ENCODE measurements around the gene SYNC.

SYNC gene

GRCh38 chr1:32684167-32684811 lies 18.3 kb downstream of the SYNC start:
- TF ChIP-seq PPARA (CRISPR knock-in tag; IDR thresholded peaks at IDR 0.05; ENCODE audit: borderline replicate concordance) = no peak
- no peak for TF ChIP-seq PATZ1 (CRISPR knock-in tag; IDR thresholded peaks at IDR 0.05; ENCODE audit: borderline replicate concordance)
- TF ChIP-seq TCF4 (CRISPR knock-in tag; IDR thresholded peaks at IDR 0.05; ENCODE audit: borderline replicate concordance) = no peak
- no peak for TF ChIP-seq CSDC2 (CRISPR knock-in tag; IDR thresholded peaks at IDR 0.05)
- TF ChIP-seq SNAI2 (CRISPR knock-in tag; IDR thresholded peaks at IDR 0.05) = no peak
- TF ChIP-seq ESRRG (CRISPR knock-in tag; IDR thresholded peaks at IDR 0.05) = no peak
- TF ChIP-seq ZFP30 (CRISPR knock-in tag; IDR thresholded peaks at IDR 0.05) = no peak
- TF ChIP-seq BACH2 (CRISPR knock-in tag; IDR thresholded peaks at IDR 0.05; ENCODE audit: borderline replicate concordance) = no peak
- no peak for TF ChIP-seq ZNF70 (CRISPR knock-in tag; IDR thresholded peaks at IDR 0.05)
- TF ChIP-seq, protein P1, sequence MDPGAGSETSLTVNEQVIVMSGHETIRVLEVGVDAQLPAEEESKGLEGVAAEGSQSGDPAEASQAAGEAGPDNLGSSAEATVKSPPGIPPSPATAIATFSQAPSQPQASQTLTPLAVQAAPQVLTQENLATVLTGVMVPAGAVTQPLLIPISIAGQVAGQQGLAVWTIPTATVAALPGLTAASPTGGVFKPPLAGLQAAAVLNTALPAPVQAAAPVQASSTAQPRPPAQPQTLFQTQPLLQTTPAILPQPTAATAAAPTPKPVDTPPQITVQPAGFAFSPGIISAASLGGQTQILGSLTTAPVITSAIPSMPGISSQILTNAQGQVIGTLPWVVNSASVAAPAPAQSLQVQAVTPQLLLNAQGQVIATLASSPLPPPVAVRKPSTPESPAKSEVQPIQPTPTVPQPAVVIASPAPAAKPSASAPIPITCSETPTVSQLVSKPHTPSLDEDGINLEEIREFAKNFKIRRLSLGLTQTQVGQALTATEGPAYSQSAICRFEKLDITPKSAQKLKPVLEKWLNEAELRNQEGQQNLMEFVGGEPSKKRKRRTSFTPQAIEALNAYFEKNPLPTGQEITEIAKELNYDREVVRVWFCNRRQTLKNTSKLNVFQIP (CRISPR knock-in tag; IDR thresholded peaks at IDR 0.05; ENCODE audit: borderline replicate concordance, low read depth) = no peak
- no peak for ATAC-seq

- ATAC-seq = no peak
- TF ChIP-seq ZC3H10 (CRISPR knock-in tag; IDR thresholded peaks at IDR 0.05) = no peak
- TF ChIP-seq TCF4 (CRISPR knock-in tag; IDR thresholded peaks at IDR 0.05; ENCODE audit: borderline replicate concordance) = no peak
- TF ChIP-seq GLIS3 (CRISPR knock-in tag; IDR thresholded peaks at IDR 0.05) = no peak
- TF ChIP-seq SNAI2 (CRISPR knock-in tag; IDR thresholded peaks at IDR 0.05) = no peak
- no peak for TF ChIP-seq RARB (CRISPR knock-in tag; IDR thresholded peaks at IDR 0.05)
Observed at GRCh38 chr1:32683397-32683796, 19.2 kb downstream of the SYNC start.

DNA sequence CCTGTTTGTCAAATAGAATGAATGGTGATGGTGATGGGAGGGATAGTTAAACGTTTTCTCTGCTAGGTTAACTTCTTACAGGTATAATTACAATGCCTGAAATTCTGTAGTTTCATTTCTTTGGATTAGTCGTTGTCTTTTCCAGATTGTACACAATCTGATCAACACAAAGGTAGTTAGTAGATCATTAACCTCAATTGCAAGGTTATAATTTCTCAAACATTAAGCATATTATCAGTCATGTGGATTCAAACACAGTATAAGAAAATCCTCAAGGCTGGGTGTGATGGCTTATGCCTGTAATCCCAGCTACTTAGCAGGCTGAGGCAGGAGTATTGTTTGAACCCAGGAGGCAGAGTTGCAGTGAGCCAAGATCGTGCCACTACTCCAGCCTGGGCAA lies 20.6 kb downstream of the SYNC start:
- TF ChIP-seq, protein P2, sequence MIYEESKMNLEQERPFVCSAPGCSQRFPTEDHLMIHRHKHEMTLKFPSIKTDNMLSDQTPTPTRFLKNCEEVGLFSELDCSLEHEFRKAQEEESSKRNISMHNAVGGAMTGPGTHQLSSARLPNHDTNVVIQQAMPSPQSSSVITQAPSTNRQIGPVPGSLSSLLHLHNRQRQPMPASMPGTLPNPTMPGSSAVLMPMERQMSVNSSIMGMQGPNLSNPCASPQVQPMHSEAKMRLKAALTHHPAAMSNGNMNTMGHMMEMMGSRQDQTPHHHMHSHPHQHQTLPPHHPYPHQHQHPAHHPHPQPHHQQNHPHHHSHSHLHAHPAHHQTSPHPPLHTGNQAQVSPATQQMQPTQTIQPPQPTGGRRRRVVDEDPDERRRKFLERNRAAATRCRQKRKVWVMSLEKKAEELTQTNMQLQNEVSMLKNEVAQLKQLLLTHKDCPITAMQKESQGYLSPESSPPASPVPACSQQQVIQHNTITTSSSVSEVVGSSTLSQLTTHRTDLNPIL (CRISPR knock-in tag; IDR thresholded peaks at IDR 0.05; ENCODE audit: low read depth) = no peak
- TF ChIP-seq ZNF8 (CRISPR knock-in tag; IDR thresholded peaks at IDR 0.05) (no peak), ZFP3 (CRISPR knock-in tag; IDR thresholded peaks at IDR 0.05) (no peak), TOX (CRISPR knock-in tag; IDR thresholded peaks at IDR 0.05; ENCODE audit: borderline replicate concordance) (no peak), ESRRG (CRISPR knock-in tag; IDR thresholded peaks at IDR 0.05) (no peak), SNAI2 (CRISPR knock-in tag; IDR thresholded peaks at IDR 0.05) (no peak), ZC3H10 (CRISPR knock-in tag; IDR thresholded peaks at IDR 0.05) (no peak), ZNF70 (CRISPR knock-in tag; IDR thresholded peaks at IDR 0.05) (no peak), RARB (CRISPR knock-in tag; IDR thresholded peaks at IDR 0.05) (no peak), CSRNP3 (CRISPR knock-in tag; IDR thresholded peaks at IDR 0.05) (no peak), BACH2 (CRISPR knock-in tag; IDR thresholded peaks at IDR 0.05; ENCODE audit: borderline replicate concordance) (no peak), PATZ1 (CRISPR knock-in tag; IDR thresholded peaks at IDR 0.05; ENCODE audit: borderline replicate concordance) (no peak), ZFP30 (CRISPR knock-in tag; IDR thresholded peaks at IDR 0.05) (no peak), OSR1 (CRISPR knock-in tag; IDR thresholded peaks at IDR 0.05) (no peak)
- TF ChIP-seq, protein P3, sequence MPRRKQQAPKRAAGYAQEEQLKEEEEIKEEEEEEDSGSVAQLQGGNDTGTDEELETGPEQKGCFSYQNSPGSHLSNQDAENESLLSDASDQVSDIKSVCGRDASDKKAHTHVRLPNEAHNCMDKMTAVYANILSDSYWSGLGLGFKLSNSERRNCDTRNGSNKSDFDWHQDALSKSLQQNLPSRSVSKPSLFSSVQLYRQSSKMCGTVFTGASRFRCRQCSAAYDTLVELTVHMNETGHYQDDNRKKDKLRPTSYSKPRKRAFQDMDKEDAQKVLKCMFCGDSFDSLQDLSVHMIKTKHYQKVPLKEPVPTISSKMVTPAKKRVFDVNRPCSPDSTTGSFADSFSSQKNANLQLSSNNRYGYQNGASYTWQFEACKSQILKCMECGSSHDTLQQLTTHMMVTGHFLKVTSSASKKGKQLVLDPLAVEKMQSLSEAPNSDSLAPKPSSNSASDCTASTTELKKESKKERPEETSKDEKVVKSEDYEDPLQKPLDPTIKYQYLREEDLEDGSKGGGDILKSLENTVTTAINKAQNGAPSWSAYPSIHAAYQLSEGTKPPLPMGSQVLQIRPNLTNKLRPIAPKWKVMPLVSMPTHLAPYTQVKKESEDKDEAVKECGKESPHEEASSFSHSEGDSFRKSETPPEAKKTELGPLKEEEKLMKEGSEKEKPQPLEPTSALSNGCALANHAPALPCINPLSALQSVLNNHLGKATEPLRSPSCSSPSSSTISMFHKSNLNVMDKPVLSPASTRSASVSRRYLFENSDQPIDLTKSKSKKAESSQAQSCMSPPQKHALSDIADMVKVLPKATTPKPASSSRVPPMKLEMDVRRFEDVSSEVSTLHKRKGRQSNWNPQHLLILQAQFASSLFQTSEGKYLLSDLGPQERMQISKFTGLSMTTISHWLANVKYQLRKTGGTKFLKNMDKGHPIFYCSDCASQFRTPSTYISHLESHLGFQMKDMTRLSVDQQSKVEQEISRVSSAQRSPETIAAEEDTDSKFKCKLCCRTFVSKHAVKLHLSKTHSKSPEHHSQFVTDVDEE (CRISPR knock-in tag; IDR thresholded peaks at IDR 0.05) = no peak
- TF ChIP-seq, protein P1 (CRISPR knock-in tag; IDR thresholded peaks at IDR 0.05; ENCODE audit: borderline replicate concordance, low read depth) = no peak
- no peak for ATAC-seq

All from SK-N-SH treated with all-trans-retinoic acid at 6 μM for 48 hours (cell line).